Mucosa of rectum (tissue), 2 donors: ENCODE data around the gene ARF3.

Source experiments
- H3K27ac ChIP-seq, 2 donors: one replicate each; pipeline ENCODE4 v1.7.0; 2013; ENCODE audit warnings: inconsistent platforms in 2 of 2, low read depth in 2 of 2, low read length in 2 of 2
- H3K27me3 ChIP-seq, 2 donors: one replicate each; pipeline ENCODE4 v1.7.0; 2013; ENCODE audit warnings: low read length in 2 of 2; ENCODE audit not compliant: control insufficient read depth in 2 of 2, insufficient read depth in 2 of 2
- H3K36me3 ChIP-seq, 2 donors: one replicate each; pipeline ENCODE4 v1.7.0; 2013; ENCODE audit warnings: low read length in 2 of 2; ENCODE audit not compliant: control insufficient read depth in 2 of 2, insufficient read depth in 2 of 2
- H3K4me1 ChIP-seq, 2 donors: one replicate each; pipeline ENCODE4 v1.7.0; 2013; ENCODE audit warnings: low read length in 2 of 2, mild to moderate bottlenecking in 1 of 2; ENCODE audit not compliant: control insufficient read depth in 2 of 2, insufficient read depth in 2 of 2
- H3K4me3 ChIP-seq, 2 donors: one replicate each; pipeline ENCODE4 v1.7.0; 2013; ENCODE audit warnings: low read length in 2 of 2
- H3K9ac ChIP-seq, 2 donors: one replicate each; pipeline ENCODE4 v1.7.0; 2013; ENCODE audit warnings: low read length in 2 of 2, low read depth in 1 of 2, mild to moderate bottlenecking in 1 of 2
- H3K9me3 ChIP-seq, 2 donors: one replicate each; pipeline ENCODE4 v1.7.0; 2013; ENCODE audit warnings: low read length in 2 of 2; ENCODE audit not compliant: control insufficient read depth in 2 of 2
- donor health status: healthy.
- donor health status: Normal muscosa, but diverticular disease.

Gene ARF3

GRCh38 chr12:48994224-48995085 is 37.2 kb upstream of the ARF3 start:
- Histone ChIP-seq H3K27me3 (peaks cover 22 to 40% of the 10 kb centered on the region in 2 donors), H3K36me3 (no peaks in the 10 kb centered on the region), H3K4me3 (no peak overlapping the region), H3K9ac (no peak overlapping the region), H3K9me3 (no peaks in the 10 kb centered on the region), H3K27ac (no peak overlapping the region), H3K4me1 (peaks cover 19 to 23% of the 10 kb centered on the region in 2 donors)

GRCh38 chr12:48993787-48994186 is 36.5 kb upstream of the ARF3 start:
- H3K9ac ChIP-seq, result no peak overlapping the region
- no peaks in the 10 kb centered on the region for H3K9me3 ChIP-seq
- peaks cover 17 to 19% of the 10 kb centered on the region in 2 donors for H3K4me1 ChIP-seq
- H3K36me3 ChIP-seq, result no peaks in the 10 kb centered on the region
- no peak overlapping the region for H3K27ac ChIP-seq
- H3K27me3 ChIP-seq, result peaks cover 24 to 45% of the 10 kb centered on the region in 2 donors
- H3K4me3 ChIP-seq, result no peak overlapping the region

DNA sequence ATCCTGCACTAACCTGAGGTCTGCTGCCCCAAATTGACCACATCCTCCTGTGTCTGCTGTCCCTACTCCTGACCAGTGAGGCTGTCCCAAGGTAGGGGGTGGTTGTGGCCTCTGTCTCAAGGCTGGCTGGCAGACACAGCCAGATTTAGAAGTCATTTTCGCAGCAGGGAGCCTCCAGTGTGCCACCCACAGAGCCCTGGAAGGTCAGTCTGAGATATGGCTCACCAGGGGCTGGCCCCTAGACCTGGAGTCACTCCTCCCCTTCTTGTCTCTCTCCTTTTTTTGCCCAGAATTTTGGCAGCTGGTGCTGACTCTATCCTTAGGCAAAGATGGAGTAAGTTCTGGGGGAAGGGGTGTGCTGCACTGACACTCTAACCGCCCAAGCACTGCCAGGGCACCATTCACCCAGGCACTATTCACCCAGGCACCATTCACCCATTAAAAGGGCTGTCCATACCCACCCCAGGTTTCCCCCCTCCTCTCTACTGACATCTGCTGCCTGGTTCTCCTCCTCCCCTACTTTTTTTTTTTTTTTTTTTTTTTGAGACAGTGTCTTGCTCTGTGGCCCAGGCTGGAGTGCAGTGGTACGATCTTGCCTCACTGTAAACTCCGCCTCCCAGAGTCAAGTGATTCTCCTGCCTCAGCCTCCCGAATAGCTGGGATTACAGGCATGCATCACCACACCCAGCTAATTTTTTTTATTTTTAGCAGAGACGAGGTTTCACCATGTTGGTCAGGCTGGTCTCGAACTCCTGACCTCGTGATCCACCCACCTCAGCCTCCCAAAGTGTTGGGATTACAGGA is 34.2 kb upstream of the ARF3 start:
- Histone ChIP-seq H3K36me3 (no peaks in the 10 kb centered on the region), H3K9ac (no peak overlapping the region), H3K27me3 (peaks cover 22 to 33% of the 10 kb centered on the region in 2 donors), H3K27ac (no peak overlapping the region), H3K4me3 (no peak overlapping the region), H3K9me3 (no peaks in the 10 kb centered on the region), H3K4me1 (no peaks in the 10 kb centered on the region)

DNA sequence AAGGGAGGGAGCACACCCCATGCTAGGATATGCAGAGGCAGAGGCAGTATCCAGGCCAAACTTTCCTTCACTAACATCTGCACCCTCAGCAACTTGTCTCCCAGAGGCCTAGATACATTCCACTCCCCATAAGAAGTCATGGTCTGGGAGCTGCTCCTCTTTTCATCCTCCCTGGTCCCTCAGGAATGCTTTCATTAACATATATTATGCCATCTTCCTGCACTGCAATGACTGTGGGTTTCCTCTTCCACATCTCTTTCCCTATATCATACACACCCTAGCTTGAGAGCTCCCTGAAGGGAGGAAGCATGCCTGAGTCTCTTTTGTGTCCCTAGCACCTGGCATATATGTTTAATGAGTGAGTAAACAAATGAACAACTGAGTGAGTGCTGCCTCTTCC is 33.3 kb upstream of the ARF3 start:
- H3K4me1 ChIP-seq, result peaks cover 3 to 6% of the 10 kb centered on the region in 2 donors
- H3K27me3 ChIP-seq, result peaks cover 19 to 29% of the 10 kb centered on the region in 2 donors
- no peak overlapping the region for H3K27ac ChIP-seq
- no peak overlapping the region for H3K9ac ChIP-seq
- no peaks in the 10 kb centered on the region for H3K9me3 ChIP-seq
- H3K4me3 ChIP-seq, result no peak overlapping the region
- H3K36me3 ChIP-seq, result no peaks in the 10 kb centered on the region

DNA sequence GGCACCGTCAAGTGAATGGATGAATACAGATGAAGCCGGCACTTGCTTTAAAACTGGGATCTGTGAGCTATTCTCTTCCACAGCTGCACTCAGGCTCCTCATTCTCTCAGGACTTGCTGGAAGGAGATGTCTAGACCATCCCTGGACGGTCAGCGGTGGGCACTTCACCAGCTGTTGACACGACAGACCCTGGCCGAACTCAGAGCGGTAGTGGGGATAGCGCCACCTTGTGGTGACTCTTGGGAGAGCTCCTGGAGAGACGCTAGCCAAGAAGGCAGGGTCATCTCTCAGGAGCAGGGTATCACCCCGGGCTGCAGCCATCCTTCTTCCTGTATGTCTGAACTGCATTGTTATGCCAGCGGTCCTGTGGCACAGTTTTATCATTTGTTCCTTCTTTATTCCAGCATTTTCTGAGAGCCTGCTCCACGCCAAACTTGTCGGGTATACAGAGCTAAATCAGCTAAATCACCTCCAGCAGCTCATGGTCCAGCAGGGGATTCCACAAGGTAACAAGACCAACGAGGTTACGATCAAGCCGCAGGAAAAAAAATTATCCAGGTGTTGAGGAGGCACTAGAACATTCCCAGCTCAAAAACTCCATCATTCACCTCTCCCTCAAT is 30.9 kb upstream of the ARF3 start:
- Histone ChIP-seq H3K27me3 (peaks cover 25 to 30% of the 10 kb centered on the region in 2 donors), H3K9ac (no peak overlapping the region), H3K4me1 (peaks cover 3 to 9% of the 10 kb centered on the region in 2 donors), H3K36me3 (no peaks in the 10 kb centered on the region), H3K9me3 (no peaks in the 10 kb centered on the region), H3K4me3 (no peak overlapping the region), H3K27ac (no peak overlapping the region)

- H3K27me3 ChIP-seq, result peaks cover 33 to 35% of the 10 kb centered on the region in 2 donors
- peaks cover 3 to 9% of the 10 kb centered on the region in 2 donors for H3K4me1 ChIP-seq
- no peak overlapping the region for H3K9ac ChIP-seq
- H3K27ac ChIP-seq, result no peak overlapping the region
- no peaks in the 10 kb centered on the region for H3K36me3 ChIP-seq
- no peak overlapping the region for H3K4me3 ChIP-seq
- no peaks in the 10 kb centered on the region for H3K9me3 ChIP-seq
Observed at GRCh38 chr12:48986720-48987291, 29.5 kb upstream of the ARF3 start.

DNA sequence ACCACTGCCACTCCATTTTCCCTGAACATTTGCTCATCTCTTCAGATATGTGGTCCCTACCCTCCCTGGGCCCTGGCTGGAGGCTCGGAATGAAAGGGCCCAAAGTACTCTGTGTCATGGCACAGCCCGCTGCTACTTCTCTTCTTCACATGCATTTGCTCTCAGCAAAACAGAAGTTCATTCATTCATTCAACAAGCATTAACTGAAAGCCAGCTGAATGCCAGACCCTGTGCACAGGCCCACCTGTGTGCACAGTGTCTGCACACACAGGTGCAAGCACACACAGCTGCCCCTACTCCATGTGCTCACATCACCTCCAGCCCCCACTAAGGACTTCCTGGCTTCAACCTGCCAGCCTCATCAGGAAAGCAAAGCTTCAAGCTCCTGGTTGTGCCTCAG is 28.6 kb upstream of the ARF3 start:
- no peak overlapping the region for H3K27ac ChIP-seq
- H3K9me3 ChIP-seq, result no peaks in the 10 kb centered on the region
- peaks cover 10 to 15% of the 10 kb centered on the region in 2 donors for H3K4me1 ChIP-seq
- peaks cover 41 to 44% of the 10 kb centered on the region in 2 donors for H3K27me3 ChIP-seq
- H3K9ac ChIP-seq, result no peak overlapping the region
- H3K4me3 ChIP-seq, result no peak overlapping the region
- no peaks in the 10 kb centered on the region for H3K36me3 ChIP-seq

DNA sequence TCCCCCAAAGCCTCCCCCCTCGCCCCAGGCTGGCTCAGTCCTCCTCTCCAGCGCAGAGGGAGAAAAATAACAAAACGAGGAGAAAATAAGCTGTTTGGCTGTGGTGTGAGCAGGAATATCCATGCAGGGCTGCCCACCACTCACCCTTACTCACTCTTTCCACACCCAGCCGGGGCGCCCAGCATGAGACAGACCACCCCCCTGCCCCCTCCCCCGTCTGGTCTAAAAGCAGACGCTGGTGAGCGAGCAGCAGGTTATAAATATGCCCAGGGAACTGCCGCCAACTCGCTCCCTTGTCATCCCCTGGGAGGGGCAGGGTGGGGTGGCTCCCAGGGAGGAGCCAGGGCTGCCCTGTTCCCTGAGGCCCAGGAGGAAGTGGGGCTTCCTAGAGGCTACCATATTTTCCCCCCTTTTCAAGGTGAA is 28.2 kb upstream of the ARF3 start:
- Histone ChIP-seq H3K27ac (no peak overlapping the region), H3K9me3 (no peaks in the 10 kb centered on the region), H3K9ac (no peak overlapping the region), H3K4me3 (no peak overlapping the region), H3K4me1 (peaks cover 14 to 19% of the 10 kb centered on the region in 2 donors), H3K36me3 (no peaks in the 10 kb centered on the region), H3K27me3 (peaks cover 43 to 48% of the 10 kb centered on the region in 2 donors)

GRCh38 chr12:48982397-48983080 is 25.3 kb upstream of the ARF3 start:
- H3K27ac ChIP-seq, result no peak overlapping the region
- H3K36me3 ChIP-seq, result no peaks in the 10 kb centered on the region
- H3K4me3 ChIP-seq, result no peak overlapping the region
- peaks cover 0 to 2% of the 10 kb centered on the region in 2 donors for H3K9me3 ChIP-seq
- H3K9ac ChIP-seq, result no peak overlapping the region
- peaks cover 36 to 40% of the 10 kb centered on the region in 2 donors for H3K4me1 ChIP-seq
- H3K27me3 ChIP-seq, result peaks cover 58 to 69% of the 10 kb centered on the region in 2 donors
